Kidney capillary endothelial cell (primary cell): ENCODE measurements around the gene HECTD4.
A peak's percentile ranks its signal among the peaks of the same experiment; 100 is the strongest.
"Not testable (repeated sequence)": the region's sequence is repeated elsewhere in the genome, so short reads cannot be mapped to it uniquely, and the experiment has no call there.

Source experiments
- DNase-seq: peaks from one replicate; pipeline ENCODE4 v3.0.0-alpha.2; 2018; ENCODE audit warnings: low spot score

HECTD4 gene

GRCh38 chr12:112116232-112117060 lies 265.8 kb downstream of the HECTD4 start:
- DNase-seq = peak; percentile 25

- DNase-seq = no peak
These were observed 266.8 kb downstream of the HECTD4 start for GRCh38 chr12:112115259-112116045.

GRCh38 chr12:112112409-112113133 lies 269.7 kb downstream of the HECTD4 start:
- no peak for DNase-seq

GRCh38 chr12:112111931-112112330 lies 270.3 kb downstream of the HECTD4 start:
- DNase-seq = no peak

GRCh38 chr12:112110787-112111662 lies 271.2 kb downstream of the HECTD4 start:
- DNase-seq = not testable (repeated sequence)
